MM.1S (cell line): ENCODE results near the gene OTULIN.

Experiments
- CTCF ChIP-seq: fragments of 300-600 bp; sonication (generic); IDR thresholded peaks from 2 replicates; pipeline ENCODE4 v1.5.1; 2016; ENCODE audit warnings: antibody characterized with exemption, low read length, mixed read lengths
- EZH2 ChIP-seq: fragments of 300-600 bp; sonication (generic); optimal IDR thresholded peaks from 2 replicates; pipeline ENCODE3; 2017; ENCODE audit warnings: low read depth, mild to moderate bottlenecking, antibody characterized with exemption, low read length, mixed read lengths

- TF ChIP-seq CTCF (no peak), EZH2 (no peak)
Measured at GRCh38 chr5:14739981-14740380, 75.5 kb downstream of the OTULIN start.
